GM19397 (cell line): ENCODE results near the gene ZNF157.
"Not testable (repeated sequence)": the region's sequence is repeated elsewhere in the genome, so short reads cannot be mapped to it uniquely, and the experiment has no call there.

Experiments
- ATAC-seq: cut with Tn5 transposase; IDR thresholded peaks from one replicate; pipeline ENCODE4 v1.9.1; 2021; ENCODE audit warnings: mild to moderate bottlenecking, moderate library complexity; ENCODE audit not compliant: unreplicated experiment

The ZNF157 gene

GRCh38 chrX:47370278-47370677 lies at the start of gene ZNF157:
Gene ZNF157, plus strand, starts transcription at chrX:47370578. Its CDS starts 91 bp downstream, at chrX:47370669.
- no peak for ATAC-seq

- ATAC-seq = no peak
These were observed 49.0 kb upstream of the ZNF157 start for GRCh38 chrX:47321386-47321785.

GRCh38 chrX:47321823-47322371 lies 48.5 kb upstream of the ZNF157 start:
- no peak for ATAC-seq

GRCh38 chrX:47327902-47328301 lies 42.5 kb upstream of the ZNF157 start:
- no peak for ATAC-seq

- ATAC-seq = not testable (repeated sequence)
These were observed 37.6 kb upstream of the ZNF157 start for GRCh38 chrX:47332729-47333128.

GRCh38 chrX:47351706-47352105 lies 18.7 kb upstream of the ZNF157 start:
- ATAC-seq = no peak

GRCh38 chrX:47358387-47359065 lies 11.9 kb upstream of the ZNF157 start:
- ATAC-seq = no peak

- no peak for ATAC-seq
These were observed 9.8 kb upstream of the ZNF157 start for GRCh38 chrX:47360423-47361179.

- peak; percentile 86 for ATAC-seq
These were observed 8.6 kb upstream of the ZNF157 start for GRCh38 chrX:47361538-47362511.

- ATAC-seq = peak; percentile 61
These were observed 4.2 kb upstream of the ZNF157 start for GRCh38 chrX:47366041-47366722.

- no peak for ATAC-seq
These were observed 2.8 kb downstream of the ZNF157 start for GRCh38 chrX:47373198-47373597.

- ATAC-seq = no peak
These were observed 9.9 kb downstream of the ZNF157 start for GRCh38 chrX:47380268-47380667.

- not testable (repeated sequence) for ATAC-seq
These were observed 10.5 kb downstream of the ZNF157 start for GRCh38 chrX:47380837-47381236.

GRCh38 chrX:47384502-47384901 lies 14.1 kb downstream of the ZNF157 start:
- no peak for ATAC-seq

GRCh38 chrX:47390780-47391179 lies 20.4 kb downstream of the ZNF157 start:
- no peak for ATAC-seq

GRCh38 chrX:47413179-47413594 lies 42.8 kb downstream of the ZNF157 start:
- ATAC-seq = no peak

GRCh38 chrX:47420265-47420664 lies 49.9 kb downstream of the ZNF157 start:
- no peak for ATAC-seq

GRCh38 chrX:47420962-47421361 lies 50.6 kb downstream of the ZNF157 start:
- no peak for ATAC-seq

GRCh38 chrX:47422444-47422843 lies 52.1 kb downstream of the ZNF157 start:
- ATAC-seq = no peak

GRCh38 chrX:47430925-47431324 lies 60.5 kb downstream of the ZNF157 start:
- ATAC-seq = no peak
